DLD1 (cell line): ENCODE results near the gene SMAD5.

Experiments used
- in situ Hi-C: cut with HindIII; loops from 2 replicates; pipeline ENCODE4 v1.10.0; 2017; ENCODE audit warnings: low sequenced_read_pairs

Gene SMAD5

GRCh38 chr5:136194576-136194975 lies 61.9 kb downstream of the SMAD5 start:
- in situ Hi-C loops: no loop called here

- in situ Hi-C loops: no loop called here
These were observed 63.6 kb downstream of the SMAD5 start for GRCh38 chr5:136195971-136196820.

- in situ Hi-C loops: no loop called here
These were observed 65.0 kb downstream of the SMAD5 start for GRCh38 chr5:136197462-136198142.

DNA sequence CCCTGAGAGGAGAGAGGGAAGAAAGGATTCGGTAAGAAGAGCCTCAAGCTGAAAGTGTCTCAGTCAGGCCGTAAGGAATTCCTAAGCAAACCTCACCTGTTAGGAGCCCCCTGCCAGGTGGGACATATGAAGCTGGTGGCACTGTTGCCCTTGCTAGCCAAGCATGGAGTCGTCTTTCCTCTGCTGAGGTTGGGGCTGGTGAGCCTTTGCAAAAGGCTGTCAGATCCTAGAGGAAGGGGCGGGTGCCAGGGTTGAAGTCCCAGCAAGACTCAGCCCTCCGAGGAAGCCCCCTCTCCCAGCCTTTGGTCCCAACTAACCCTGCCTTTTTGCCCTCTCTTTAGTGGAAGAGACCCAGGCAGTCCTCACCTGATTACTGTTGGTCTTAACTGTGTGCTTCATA lies 65.8 kb downstream of the SMAD5 start:
- in situ Hi-C loops: no loop called here

- in situ Hi-C loops: no loop called here
These were observed 66.8 kb downstream of the SMAD5 start for GRCh38 chr5:136199408-136199807.

- in situ Hi-C loops: no loop called here
These were observed 67.5 kb downstream of the SMAD5 start for GRCh38 chr5:136200130-136200529.

DNA sequence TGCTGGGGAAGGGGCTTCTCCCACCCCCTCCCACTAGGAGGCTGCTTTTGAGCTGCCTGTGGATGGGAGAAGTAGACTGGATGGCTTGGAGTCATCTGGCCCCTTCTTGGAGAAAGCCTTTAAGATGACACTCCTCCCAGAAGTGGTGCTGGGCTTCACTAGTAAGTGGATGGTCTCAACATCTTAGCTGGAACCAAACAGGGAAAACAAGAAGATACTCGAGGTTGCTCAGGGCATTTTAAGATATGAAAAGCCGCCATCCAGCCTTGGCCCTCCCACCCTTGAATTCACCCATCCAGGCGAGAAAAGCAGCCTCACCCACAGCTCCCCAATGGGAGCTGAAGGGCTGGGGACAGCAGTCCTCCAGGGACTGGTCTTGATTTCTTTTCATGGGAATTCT lies 68.1 kb downstream of the SMAD5 start:
- in situ Hi-C loops: no loop called here

GRCh38 chr5:136201870-136202269 lies 69.2 kb downstream of the SMAD5 start:
- in situ Hi-C loops: no loop called here

GRCh38 chr5:136202469-136203205 lies 70.0 kb downstream of the SMAD5 start:
- in situ Hi-C loops: no loop called here

DNA sequence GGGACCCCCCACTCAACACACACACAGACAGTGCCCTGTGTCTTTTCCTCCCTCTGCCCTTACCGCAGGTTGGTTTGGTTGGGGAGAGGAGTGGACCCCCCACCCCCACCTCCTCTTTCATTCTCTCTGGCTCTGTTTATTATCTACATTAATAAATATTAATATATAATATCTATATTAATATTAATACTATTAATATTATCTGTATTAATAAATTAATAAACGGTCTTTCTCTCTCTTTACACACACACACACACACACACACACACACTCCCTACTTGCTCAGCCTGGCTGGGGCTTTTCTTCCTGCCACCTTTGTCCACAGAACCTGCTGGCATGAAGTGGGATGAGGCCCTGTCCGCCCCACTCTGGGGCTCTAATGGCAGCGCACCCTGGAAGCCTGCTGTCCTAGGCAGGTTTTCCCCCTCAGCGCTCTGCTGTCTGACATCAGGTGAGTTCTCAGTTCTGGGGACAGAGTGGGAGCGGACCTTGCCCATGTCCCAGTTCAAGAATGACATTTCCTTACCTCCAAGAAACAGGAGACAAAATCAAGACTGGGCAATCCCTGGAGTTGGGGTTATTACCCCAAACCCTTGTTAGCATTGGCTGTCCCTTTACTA lies 70.8 kb downstream of the SMAD5 start:
- in situ Hi-C loops: no loop called here

- in situ Hi-C loops: no loop called here
These were observed 72.5 kb downstream of the SMAD5 start for GRCh38 chr5:136205061-136205702.

DNA sequence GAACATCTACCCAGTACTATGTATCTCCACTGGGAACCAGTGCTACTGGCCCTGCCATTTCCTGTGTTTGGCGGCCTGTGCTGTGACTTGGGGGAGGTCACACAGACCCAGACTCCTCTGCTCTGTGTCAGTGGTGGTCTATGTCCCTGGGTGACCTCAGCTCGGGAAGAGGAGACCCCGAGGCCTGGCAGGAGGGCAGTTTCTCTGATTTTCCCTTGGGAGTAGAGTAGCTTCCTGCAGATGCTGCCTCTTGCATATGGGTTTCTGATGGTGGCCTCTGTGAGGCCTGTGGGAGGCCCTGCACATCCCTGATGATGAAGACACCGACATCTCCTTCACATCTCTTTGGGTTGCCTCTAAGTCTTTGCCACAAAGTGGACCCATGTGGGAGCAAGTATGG lies 73.3 kb downstream of the SMAD5 start:
- in situ Hi-C loops: no loop called here

GRCh38 chr5:136206361-136206760 lies 73.7 kb downstream of the SMAD5 start:
- in situ Hi-C loops: no loop called here

DNA sequence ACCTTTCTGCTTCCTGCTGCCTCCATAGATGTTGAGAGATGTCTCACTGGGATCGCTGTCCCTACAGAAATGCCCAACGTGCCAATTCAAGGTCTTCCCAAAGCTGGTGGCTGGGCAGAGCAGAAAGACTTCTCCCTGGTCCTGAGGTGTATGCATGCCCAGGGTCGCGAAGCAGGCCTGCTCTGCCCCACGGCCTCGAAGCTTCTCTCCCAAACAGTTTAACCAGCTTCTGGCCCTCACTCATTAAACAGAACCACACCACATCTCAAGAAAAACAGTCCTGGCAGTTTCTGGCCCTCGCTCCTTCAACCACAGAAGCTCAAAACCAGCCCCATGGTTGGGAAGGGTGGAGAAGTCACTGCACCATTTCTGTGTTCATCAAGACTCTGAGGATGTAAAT lies 75.0 kb downstream of the SMAD5 start:
- in situ Hi-C loops: no loop called here

GRCh38 chr5:136208916-136209315 lies 76.3 kb downstream of the SMAD5 start:
- in situ Hi-C loops: no loop called here

DNA sequence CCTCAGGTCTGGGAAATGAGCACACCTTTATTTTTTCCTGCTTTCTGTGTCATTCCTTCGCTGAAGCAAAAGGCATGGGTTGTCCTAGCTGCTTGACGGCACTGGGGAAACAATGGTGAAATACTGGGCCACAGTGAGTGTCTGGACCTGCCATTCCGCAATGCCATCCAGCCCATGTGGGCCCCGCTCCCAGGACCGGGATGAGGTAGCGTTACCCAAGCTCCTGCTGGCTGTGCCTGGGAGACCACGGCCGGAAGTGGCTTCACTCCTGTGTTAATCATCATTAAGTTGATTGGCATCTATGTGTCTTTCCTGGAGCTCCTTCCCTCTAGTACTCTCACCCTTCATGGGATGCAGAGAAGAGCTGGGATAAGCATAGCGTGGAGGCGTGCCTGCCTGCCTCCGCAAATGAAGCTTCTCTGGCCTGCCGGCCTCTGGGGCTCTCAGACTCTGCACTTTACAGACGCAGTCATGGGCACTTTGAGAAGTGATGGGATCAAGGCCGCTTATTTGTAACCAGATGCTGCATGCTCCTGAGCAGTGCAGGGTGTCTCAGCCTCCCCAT lies 76.8 kb downstream of the SMAD5 start:
- in situ Hi-C loops: no loop called here

DNA sequence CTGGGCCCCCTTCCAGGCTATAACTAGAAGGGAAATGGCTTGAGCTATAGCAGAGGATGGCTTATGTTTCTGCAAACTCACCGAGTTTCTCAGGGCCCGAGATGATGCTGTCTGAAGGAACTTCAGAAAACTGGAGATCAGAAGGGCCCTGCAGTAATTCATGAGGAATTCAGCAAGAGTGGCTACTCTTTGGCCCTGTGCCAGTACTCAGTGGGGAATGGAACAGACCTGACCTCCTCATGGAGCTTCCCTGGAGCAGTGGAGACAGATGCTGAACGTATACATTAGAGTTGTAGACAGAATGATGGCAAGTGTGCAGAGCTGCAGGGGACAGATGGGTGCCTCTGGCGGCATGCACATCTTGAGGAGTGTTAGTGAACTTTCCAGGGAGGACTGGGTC lies 77.6 kb downstream of the SMAD5 start:
- in situ Hi-C loops: no loop called here

GRCh38 chr5:136211282-136212040 lies 78.8 kb downstream of the SMAD5 start:
- in situ Hi-C loops: no loop called here

- in situ Hi-C loops: no loop called here
These were observed 79.6 kb downstream of the SMAD5 start for GRCh38 chr5:136212252-136212721.
